Measurements from ENCODE around the gene PRDX1.
"Not testable (repeated sequence)": the region's sequence is repeated elsewhere in the genome, so short reads cannot be mapped to it uniquely, and the experiment has no call there.

Gene PRDX1

DNA sequence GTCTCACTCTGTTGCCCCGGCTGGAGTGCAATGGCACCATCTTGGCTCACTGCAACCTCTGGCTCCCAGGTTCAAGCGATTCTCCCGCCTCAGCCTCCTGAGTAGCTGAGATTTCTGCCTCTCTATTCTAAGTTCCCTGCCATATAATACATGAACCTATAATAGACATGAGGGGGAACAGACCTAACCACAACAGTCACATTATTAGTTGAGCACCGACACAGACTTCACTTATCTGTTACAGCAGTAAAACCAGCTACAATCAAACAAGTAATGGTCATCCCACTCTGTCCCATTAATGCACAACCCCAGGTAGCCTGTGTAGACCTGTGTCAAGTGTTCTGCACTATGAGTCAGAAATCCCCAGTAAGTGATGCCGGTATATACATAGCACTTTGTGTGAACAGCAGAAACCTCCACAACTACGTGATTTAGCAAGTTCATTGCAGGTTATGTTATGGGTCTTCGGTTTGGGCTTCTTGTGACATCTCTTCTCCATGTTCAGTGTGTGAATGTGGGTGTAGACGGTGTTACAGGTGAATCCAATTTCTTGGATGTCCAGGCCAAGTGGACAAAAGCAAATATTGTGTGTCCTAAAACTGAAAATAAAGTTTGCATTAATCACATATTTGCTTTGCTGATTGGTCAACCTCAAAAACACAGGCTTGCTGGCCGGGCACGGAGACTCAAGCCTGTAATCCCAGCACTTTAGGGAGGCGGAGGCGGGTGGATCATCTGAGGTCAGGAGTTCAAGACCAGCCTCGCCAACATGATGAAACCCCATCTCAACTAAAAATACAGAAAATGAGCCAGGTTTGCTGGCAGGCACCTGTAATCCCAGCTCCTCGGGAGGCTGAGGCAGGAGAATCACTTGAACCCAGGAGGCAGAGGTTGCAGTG lies 18.0 kb downstream of the PRDX1 start:
- no peak for DNase-seq

DNA sequence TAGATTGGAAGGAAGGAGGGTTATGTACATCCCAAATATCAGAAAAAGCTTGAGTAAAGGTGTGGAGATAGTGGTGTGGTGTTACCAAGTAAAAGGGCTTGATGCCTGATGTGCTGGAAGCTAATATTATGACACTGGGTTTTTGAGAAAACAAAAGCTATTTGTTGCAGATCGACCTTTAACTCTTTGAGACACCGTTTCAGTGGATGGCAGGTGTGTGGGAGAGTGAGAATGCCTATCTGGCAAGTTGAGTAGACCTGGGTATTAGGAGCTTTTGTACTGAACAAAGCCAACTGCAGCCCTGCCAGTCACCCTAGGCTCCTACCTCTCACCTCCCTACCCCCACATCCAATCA lies 20.2 kb downstream of the PRDX1 start:
- DNase-seq, result no peak

DNA sequence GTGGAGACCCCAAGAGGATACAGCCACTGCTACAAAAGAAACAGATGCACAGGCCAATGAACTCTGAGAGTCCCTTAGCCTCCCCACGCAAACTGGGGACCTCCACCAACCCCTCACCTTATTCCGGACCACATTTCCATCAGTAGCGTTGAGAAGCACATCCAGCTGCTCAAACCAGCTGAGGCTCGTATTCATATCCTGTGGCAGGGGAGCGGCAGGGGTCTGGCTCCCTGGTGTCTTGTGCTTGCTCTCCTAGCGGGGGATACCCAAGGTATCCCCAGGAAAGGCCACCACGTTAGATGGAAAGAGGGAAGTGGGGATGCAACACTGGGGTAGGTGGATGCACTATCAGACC lies 22.3 kb downstream of the PRDX1 start:
- DNase-seq, result peak in 1 of 5 experiments; percentile 41

DNA sequence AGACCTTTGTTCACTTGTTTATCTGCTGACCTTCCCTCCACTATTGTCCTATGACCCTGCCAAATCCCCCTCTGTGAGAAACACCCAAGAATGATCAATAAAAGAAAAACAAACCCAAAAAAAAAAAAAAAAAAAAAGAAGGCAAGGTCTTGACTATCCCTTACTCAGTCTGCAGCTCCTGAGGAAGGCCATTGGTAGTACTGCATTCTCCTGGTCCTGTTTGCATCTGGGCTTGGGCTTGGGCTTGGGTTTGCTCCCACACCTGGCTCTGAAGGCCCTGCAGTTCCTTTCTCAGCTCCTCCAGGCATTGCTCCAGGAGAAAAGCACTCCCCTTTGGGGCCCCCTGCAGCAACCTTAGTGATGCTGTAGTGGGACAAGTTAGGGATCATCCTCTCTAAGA lies 23.4 kb downstream of the PRDX1 start:
- DNase-seq, result no peak

DNA sequence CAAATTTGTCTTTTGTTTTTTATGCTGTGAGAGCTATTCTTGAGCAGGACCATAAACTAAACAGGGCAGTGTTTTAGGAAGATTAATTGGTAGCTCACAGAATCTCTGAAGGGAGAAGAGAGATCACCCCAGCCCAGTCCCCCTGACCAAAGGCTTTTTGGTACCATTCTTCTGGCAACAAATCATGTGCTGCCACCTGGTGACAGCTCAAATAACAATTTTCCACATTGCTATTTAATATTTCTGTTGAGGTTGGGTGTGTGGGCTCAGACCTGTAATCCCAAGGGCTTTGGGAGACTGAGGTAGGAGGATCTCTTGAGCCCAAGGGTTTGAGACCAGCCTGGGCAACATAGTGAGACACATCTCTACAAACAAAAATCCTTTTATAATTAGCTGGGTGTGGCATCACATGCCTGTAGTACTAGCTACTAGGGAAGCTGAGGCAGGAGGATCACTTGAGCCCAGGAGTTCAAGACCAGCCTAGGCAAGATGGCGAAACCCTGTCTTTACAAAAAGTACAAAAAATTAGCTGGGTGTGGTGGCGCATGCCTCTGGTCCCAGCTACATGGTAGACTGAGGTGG lies 28.5 kb downstream of the PRDX1 start:
- peak in 3 of 5 experiments; percentile 21 to 62 (median 29) for DNase-seq

DNA sequence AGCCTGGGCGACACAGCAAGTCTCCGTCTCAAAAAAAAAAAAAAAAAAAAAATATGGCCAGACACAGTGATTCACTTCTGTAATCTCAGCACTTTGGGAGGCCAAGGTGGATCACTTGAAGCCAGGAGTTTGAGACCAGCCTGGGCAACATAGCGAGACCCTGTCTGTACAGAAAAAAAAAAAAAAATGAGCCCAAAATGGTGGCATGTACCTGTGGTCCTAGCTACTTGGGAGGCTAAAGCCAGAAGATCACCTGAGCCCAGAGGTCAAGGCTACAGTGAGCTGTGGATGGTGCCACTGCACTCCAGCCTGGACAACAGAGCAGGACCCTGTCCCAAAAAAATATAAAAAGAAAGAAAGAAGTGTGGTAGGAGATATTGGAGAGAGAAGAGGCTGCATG lies 29.0 kb downstream of the PRDX1 start:
- no peak for DNase-seq

DNA sequence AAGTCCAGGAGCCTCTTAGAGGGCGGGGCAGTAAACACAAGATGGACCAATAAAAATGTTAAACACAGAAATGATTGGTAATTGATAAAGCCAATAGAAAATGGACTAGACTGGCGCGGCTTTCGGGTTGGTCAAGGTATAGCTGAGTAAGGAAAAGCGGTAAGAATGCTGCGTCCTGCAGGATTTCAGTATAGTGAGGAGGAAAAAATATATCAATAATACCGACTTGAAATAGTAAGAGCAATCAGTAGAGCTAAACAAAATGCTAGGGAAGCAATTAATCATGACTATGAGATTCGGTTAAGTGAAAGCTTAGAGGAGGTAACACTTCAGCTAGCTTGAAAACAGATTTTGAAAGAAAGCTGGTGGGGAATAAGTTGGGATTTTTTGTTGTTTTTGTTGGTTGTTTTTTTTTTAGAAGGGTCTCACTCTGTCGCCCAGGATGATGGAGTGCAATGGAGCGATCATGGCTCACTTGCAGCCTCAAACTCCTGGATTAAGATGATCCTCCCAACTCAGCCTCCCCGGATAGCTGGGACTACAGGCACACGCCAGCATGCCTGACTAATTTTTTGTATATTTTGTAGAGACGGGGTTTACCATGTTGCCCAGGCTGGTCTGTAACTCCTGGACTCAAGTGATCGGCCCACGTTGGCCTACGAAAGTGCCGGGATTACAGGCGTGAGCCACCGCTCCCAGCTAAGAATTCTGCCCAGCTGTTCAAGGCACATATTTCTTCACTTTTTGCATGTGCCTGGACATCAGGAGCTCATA lies 30.0 kb downstream of the PRDX1 start:
- no peak for DNase-seq

DNA sequence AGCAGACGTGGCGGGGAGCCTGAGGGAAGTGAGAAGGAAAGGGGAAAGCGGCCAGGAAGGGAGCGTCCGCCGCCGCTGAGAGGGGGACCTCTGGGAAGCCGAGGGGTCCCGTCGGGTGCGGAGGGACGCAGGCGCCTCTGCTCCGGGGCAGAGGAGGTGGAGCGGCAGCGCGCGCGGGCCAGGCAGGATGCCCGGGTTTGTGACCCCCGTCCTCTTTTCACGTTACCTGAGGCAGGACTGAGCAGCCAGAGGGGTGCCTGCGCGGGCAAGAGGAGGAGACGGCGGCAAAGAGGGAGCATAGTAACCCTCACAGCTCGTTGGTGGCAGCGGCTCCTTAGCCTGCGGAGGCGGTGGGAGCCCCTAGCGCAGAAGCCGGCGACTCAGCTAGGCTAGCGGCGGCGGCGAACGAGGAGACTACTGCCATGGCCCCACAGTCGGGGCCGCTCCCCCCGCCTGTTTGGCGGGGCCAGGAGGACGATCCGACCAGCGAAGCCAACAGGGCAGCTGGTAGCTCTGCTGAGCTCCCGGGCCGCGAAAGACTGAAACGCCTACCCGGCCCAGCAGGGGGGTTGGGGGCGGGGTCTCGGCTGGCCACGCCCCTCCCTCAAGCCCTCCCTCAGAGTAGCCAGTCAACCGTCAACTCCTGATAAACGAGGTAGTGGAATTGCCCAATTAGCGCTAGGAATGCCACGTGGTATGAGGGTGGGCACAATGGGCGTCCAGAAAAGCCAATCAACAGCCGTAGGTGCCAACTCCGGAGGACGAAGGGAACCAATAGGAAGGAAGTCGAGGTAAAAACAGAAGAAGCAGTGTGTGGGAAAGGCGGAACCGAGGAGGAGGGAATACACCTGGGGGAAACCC lies 30.8 kb downstream of the PRDX1 start, which contains the start of gene TESK2:
TSS of gene TESK2 (minus strand) at position 538 of the 861 bp plus-strand sequence. CDS start 33,378 bp downstream, outside the sequence.
- DNase-seq, result peak; percentile 88 to 100 (median 94)

DNA sequence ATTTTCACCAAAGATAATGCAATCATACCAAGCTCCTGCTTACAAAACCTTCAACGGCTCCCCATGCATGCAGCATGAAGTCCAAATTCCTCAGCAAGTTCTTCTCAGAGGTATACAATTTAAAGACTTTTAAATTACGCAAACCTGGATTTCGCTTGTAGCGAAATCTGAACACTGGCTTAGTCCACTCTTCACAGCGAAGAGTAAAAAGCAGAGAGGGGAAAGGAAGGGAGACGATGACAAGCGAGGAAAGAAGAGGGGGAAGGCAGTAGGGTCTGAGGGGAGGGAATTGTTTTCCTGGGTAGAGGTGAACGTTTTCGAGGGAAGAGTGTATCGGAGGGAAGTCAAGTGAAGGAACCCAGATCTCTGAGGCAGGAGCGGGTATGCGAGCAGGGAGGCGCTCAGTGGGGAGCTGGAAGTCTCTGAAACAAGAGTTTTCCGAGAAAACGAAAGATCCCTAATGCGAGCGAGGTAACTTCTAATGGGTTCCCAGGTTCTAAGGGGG lies 31.5 kb downstream of the PRDX1 start:
- no peak for DNase-seq

DNA sequence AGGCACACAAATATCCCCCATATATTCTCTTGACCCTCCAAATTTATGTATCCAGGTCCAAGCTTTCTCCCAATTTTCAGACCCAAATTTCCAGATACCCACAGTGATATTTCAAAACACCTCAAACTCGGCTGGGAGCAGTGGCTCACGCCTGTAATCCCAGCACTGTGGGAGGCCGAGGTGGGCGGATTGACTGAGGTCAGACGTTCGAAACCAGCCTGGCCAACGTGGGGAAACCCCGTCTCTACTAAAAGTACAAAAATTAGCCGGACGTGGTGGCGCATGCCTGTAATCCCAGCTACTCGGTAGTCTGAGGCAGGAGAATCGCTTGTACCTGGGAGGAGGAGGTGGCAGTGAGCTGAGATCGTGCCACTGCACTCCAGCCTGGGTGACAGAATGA lies 32.3 kb downstream of the PRDX1 start:
- DNase-seq, result peak in 1 of 5 experiments; percentile 37

DNA sequence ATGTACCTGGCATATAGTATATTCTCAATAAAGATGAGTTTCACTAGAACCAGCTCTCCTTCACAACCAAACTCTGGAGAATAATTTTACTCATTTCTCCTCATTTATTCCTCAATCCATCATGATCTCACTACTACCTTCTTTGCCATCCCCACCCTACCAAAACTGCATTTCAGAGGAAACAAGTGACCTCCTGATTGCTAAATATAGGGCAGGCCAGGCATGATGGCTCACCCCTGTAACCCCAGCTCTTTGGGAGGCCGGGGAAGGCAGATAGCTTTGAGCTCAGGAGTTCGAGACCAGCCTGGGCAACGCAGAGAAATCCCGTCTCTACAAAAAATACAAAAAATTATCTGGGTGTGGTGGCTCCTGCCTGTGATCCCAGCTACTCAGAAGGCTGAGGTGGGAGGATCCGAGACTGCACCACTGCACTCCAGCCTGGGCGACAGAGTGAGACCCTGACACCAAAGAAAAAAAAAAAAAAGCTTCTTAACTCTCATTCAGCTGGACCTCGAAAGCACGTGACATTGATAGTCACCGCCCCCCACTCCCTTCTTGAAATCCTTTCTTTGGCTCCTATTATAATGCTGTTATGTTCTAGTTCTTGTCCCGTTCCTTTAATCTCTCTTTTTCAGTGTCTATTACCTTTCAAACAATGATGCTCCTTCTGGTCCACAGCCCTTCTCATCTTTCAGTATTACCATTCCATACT lies 32.9 kb downstream of the PRDX1 start:
- no peak for DNase-seq

DNA sequence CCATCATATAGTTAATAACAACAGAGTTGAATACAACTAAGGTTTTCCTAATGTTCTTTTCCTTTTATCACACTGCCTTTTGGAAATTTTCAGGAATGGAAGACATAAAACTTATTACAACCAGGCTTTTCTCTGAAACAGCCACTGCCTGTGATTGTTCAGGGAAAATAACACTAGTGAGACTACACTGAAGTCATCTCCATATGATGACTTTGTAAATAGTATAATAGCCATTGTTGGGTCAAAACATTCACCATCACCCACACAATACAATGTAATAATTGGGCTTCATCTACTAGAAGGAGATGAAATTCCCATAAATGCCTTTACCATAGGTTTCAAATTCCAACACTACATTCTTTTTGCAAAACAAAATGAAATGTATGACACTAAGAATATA lies 35.7 kb downstream of the PRDX1 start:
- DNase-seq, result no peak

DNA sequence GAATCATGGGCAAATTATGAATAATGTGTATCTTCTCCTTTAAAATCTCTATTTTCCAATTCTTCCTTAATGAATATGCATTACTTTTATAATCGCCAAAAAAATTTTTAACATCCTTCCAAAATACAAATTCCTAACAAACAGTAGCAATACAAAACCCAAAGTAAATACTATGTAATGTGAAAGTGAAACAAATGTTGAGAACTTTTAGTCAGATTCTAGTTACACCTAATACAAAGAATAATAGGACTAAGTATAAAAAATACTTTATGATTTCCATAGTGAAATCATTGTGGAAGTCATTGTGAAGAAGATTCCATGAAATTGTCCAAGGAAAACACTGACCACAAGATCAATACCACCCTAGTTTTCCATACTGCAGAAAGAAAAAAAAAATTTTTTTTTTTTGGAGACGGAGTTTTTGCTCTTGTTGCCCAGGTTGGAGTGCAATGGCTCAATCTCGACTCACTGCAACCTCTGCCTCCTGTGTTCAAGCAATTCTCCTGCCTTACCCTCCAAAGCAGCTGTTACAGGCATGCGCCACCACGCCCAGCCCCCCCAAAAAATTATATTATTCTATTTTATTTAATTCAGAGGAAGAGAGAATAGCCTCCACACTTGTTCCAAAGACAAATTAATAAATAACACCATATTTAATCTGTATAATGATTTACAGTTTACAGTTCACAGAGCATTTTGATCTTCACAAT lies 42.5 kb downstream of the PRDX1 start:
- DNase-seq, result no peak

DNA sequence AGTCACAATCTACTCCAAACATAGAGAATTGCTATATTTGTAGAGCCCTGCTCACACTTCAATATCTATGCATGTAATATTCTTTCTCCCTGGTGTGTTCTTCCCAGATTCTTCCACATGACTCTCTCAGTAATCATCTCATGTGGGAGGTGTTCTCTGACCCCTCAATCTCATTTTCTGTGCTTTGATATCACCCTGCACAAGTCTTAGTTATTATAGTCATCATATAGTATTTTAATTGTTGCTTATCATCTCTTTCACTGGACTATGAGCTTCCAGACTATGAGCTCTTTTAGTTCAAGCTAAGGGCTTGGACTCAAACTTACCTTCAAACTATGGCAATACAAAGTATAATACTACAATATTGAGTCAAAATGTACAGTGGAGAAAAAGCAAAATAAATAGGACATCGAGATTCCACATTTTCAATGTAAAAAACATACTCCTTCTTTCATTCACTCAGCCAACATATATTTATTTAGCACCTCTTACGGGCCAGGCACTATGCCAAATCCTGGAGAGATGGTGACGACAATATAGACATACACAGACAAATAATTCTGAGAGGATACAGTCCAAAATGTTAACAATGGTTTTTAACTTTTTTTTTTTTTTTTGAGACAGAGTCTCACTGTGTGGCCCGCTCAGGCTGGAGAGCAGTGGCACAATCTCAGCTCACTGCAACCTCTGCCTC lies 43.4 kb downstream of the PRDX1 start:
- DNase-seq, result no peak

DNA sequence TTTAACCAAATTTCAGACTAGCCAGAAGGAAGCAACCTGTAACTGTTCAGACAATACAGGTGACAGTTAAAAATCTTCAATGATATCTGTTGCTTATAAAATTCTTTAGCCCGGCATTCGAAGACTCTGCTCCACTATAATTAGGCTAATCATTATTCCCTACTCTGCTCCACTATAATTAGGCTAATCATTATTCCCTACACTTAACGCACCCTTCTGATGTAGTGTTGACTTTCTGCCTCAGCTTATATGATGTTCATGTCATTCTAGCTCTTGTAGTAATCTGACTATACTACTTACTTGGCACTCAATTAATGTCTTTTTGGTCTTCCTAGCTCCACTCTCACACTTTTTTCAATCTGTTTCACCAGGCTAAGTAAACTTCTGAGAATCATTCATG lies 44.0 kb downstream of the PRDX1 start:
- DNase-seq, result no peak

DNA sequence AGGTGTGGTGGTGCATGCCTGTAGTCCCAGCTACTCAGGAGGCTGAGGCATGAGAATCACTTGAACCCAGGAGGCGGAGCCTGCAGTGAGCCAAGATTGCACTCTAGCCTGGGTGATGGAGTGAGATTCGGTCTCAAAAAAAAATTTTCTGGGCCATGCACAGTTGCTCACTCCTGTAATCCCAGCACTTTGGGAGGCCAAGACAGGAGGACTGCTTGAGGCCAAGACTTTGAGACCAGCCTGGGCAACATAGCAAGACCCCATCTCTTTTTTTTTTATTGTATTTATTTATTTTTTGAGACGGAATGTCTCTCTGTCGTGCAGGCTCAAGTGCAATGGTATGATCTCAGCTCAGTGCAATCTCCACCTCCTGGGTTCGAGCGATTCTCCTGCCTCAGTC lies 47.5 kb downstream of the PRDX1 start:
- not testable (repeated sequence) for DNase-seq

DNA sequence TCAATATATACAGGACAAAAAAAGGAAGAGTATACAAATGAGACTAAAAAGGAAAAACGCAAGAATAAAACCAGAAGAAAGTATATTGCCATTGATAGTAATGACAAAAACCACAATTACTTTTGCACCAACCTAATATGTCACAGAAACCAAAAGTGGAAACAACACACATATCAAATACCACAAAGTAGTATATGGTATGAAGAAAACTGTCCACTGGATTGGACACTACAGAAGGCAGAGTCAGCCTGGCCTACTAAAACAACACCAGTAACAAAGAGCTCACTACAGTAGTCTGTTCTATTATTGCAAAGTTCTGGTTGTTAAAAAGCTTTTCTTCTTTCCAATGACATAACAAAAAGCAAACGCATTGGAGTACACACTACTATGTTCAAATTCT lies 48.4 kb downstream of the PRDX1 start:
- no peak for DNase-seq

DNA sequence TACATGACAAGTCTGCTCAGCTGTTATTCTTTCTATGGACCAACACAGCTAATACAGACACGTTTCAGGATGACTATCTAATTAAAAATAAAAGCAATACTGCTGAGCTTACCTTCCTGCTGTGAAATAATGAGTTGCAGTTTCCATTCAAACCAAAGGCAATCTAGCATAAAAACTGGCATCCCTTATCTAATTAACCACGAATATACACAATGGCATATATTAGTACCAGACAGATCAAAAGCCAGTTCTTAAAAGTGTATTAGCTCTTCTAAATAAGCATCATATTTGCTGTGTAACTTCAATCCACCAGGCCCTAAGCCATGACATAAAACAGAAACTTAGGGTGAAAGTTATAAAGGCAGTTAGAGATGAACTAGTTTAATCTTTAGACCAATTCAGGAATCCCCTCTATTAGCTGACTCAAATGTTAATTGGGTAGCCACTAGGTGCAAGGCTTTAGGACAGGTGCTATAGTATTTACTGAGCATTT lies 51.3 kb downstream of the PRDX1 start:
- DNase-seq, result no peak

DNA sequence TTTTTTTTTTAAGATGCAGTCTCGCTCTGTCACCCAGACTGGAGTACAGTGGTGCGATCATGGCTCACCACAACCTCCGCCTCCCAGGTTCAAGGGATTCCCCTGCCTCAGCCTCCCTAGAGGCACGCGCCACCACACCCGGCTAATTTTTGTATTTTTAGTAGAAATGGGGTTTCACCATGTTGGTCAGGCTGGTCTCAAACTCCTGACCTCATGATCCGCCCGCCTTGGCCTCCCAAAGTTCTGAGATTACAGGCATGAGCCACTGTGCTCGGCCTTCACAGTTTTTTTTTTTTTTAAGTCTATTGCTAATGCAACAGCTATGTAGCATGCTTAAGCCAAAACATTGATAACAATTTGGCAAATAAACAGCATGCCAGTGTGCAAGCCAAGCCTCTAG lies 54.3 kb downstream of the PRDX1 start:
- not testable (repeated sequence) for DNase-seq

DNA sequence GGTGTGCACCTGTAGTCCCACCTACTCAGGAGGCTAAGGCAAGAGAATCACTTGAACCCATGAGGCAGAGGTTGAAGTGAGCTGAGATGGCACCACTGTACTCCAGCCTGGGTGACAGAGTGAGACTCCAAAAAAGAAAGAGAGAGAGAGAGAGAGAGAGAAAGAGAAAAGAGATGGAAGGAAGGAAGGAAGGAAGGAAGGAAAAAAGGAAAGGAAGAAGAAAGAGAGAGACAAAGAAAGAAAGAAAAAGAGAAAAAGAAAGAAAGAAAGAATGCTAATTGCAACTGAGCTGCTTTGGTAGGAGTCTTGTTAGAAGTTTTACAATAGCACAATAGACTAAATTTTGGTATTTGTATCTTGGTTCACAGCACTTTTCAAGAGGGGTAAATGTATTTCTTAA lies 56.4 kb downstream of the PRDX1 start:
- DNase-seq, result no peak

All from T-helper 2 cell (primary cell).